ENCODE measurements around the gene LRRC59. TPM values are rescaled to one million over a fixed set of nuclear protein-coding genes. Genes with fewer than 3 reads are reported as not detected.
"Not testable (repeated sequence)": the region's sequence is repeated elsewhere in the genome, so short reads cannot be mapped to it uniquely, and the experiment has no call there.

LRRC59 gene
- total and polyA plus RNA-seq, 3 experiments from 2014 or later, result 22.9 to 127 (median 122) TPM

- H3K36me3 Mint-ChIP-seq, result peaks cover 2 to 6% (median 3%) of the 10 kb centered on the region in 3 donors
- H3K36me3 ChIP-seq (ENCODE audit: insufficient read depth, low read length), result no peaks in the 10 kb centered on the region
- no peaks in the 10 kb centered on the region for H3K27me3 ChIP-seq (ENCODE audit: insufficient read depth, low read length, poor library complexity, severe bottlenecking)
- H3K9me3 Mint-ChIP-seq, result peaks cover 3 to 6% (median 4%) of the 10 kb centered on the region in 5 donors
- H3K27ac Mint-ChIP-seq, result peak overlapping the region in 4 of 8 donors; percentile 3 to 33 (median 18)
- no peak overlapping the region for H3K27ac ChIP-seq (ENCODE audit: low read depth, low read length)
- H3K4me3 Mint-ChIP-seq, result peak overlapping the region in 1 of 7 donors; percentile 26
- H3K9me3 ChIP-seq (ENCODE audit: low read length), result no peaks in the 10 kb centered on the region
- no peaks in the 10 kb centered on the region for H3K27me3 Mint-ChIP-seq
- no peak overlapping the region for H3K4me3 ChIP-seq (ENCODE audit: low read length)
- no peak for DNase-seq
- ChIA-PET CTCF (interaction anchor here (2.4 kb wide), 1 partner anchor 25 kb away, joined by 8 read pairs; the partner anchor contains the start of gene LRRC59), POLR2A (no interaction called here)
- H3K4me1 ChIP-seq (ENCODE audit: insufficient read depth, low read length), result peaks cover 39% of the 10 kb centered on the region
- H3K4me1 Mint-ChIP-seq, result peaks cover 31 to 46% (median 43%) of the 10 kb centered on the region in 3 donors
Observed at GRCh38 chr17:50422738-50423137, 25.4 kb upstream of the LRRC59 start.

DNA sequence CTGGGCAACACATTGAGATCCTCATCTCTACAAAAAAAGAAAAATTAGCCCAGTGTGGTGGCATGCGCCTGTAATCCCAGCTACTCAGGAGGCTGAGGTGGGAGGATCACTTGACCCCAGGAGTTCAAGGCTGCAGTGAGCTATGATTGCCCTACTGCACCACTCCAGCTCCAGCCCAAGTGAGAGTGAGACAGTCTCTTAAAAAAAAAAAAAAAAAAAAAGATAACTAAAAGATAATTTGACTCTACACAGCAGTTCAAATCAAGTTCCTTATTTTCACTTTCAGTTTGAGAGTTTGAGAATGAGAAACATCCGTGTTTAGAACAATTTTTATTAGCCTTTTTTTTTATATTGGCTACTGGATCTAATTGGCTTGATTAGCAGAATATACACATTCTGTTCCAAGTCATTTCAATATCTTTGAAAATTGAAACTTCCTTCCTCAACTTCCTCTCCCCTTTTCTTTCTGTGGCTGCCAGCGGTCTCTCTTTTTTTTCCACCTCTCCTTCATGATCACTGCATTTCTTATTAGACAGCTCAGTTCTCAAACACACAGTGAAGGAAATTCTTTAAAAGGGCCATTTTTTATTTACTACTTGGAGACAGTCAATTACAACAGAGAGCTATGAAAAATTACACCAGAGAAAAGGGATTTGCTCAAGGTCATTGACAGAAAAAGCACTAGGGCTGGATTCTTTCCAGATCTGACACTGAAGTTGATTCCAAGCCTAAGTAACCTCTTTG lies 24.2 kb upstream of the LRRC59 start:
- H3K4me1 Mint-ChIP-seq, result peaks cover 21 to 34% (median 31%) of the 10 kb centered on the region in 3 donors
- CTCF ChIA-PET, result interaction anchor here (0.9 to 2.4 kb wide), 3 partner anchors 22 to 58 kb away, joined by 3 to 8 read pairs (median 4); partner anchors contain the start of gene LRRC59
- peaks cover 0 to 3% of the 10 kb centered on the region in 2 donors for H3K27me3 Mint-ChIP-seq
- Histone ChIP-seq H3K36me3 (ENCODE audit: insufficient read depth, low read length) (no peaks in the 10 kb centered on the region), H3K27ac (ENCODE audit: low read depth, low read length) (peak overlapping the region; percentile 59), H3K27me3 (ENCODE audit: insufficient read depth, low read length, poor library complexity, severe bottlenecking) (no peaks in the 10 kb centered on the region), H3K4me3 (ENCODE audit: low read length) (peak overlapping the region; percentile 20), H3K9me3 (ENCODE audit: low read length) (no peaks in the 10 kb centered on the region), H3K4me1 (ENCODE audit: insufficient read depth, low read length) (peaks cover 27% of the 10 kb centered on the region)
- peaks cover 3 to 6% (median 4%) of the 10 kb centered on the region in 5 donors for H3K9me3 Mint-ChIP-seq
- H3K4me3 Mint-ChIP-seq, result peak overlapping the region; percentile 74 to 87 (median 78)
- H3K36me3 Mint-ChIP-seq, result peaks cover 2 to 6% (median 2%) of the 10 kb centered on the region in 3 donors
- H3K27ac Mint-ChIP-seq, result peak overlapping the region; percentile 86 to 98 (median 94)
- DNase-seq, result peak in 2 of 5 donors; percentile 5 to 19
- POLR2A ChIA-PET, result interaction anchor here (0.6 to 1.1 kb wide), 6 partner anchors 10 to 638 kb away, joined by 3 to 6 read pairs (median 4); partner anchors contain the start of gene LRRC59

DNA sequence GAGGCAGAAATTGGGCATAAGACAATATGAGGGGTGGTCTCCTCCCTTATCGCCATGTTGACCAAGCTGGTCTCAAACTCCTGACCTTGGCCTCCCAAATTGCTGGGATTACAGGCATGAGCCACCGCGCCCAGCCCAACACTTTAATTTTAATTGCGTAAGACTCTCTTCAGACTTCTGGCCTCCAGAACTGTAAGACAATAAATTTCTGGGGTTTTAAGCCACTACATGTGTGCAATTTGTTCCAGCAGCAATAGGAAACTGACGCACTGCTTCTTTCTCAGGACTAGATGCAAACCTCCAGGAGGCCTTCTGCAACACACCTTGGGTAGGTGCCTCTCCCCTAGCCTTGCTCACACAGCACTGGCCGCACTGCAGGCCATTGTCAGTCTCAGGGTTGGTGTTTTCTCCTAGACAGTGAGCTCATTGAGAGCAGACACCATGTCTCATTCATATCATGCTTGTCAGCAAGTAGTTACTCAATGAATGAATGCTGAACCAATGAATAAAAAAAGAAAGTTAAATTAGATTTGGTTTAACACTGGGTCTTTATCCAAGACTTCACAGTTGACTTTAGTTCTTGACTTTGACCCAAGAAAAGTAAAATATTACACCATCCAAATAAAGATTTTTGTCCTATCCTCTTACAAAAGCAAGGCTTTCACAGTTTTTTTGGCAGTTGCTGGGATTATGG lies 23.2 kb upstream of the LRRC59 start:
- H3K36me3 Mint-ChIP-seq, result peaks cover 0 to 6% (median 2%) of the 10 kb centered on the region in 3 donors
- peaks cover 18 to 30% (median 27%) of the 10 kb centered on the region in 3 donors for H3K4me1 Mint-ChIP-seq
- peaks cover 3 to 6% (median 4%) of the 10 kb centered on the region in 5 donors for H3K9me3 Mint-ChIP-seq
- H3K27me3 Mint-ChIP-seq, result peaks cover under 1 to 3% of the 10 kb centered on the region in 2 donors
- H3K4me1 ChIP-seq (ENCODE audit: insufficient read depth, low read length), result peaks cover 23% of the 10 kb centered on the region
- H3K27ac Mint-ChIP-seq, result peak overlapping the region in 6 of 8 donors; percentile 86 to 98 (median 92)
- CTCF ChIA-PET, result interaction anchor here (0.9 to 2.4 kb wide), 3 partner anchors 23 to 59 kb away, joined by 3 to 8 read pairs (median 4); partner anchors contain the start of gene LRRC59
- no peak for DNase-seq
- POLR2A ChIA-PET, result interaction anchor here (0.6 to 1.0 kb wide), 2 partner anchors 24 to 637 kb away, joined by 3 read pairs; partner anchors contain the start of gene LRRC59
- peak overlapping the region in 5 of 7 donors; percentile 26 to 85 (median 78) for H3K4me3 Mint-ChIP-seq
- H3K9me3 ChIP-seq (ENCODE audit: low read length), result no peaks in the 10 kb centered on the region
- H3K27me3 ChIP-seq (ENCODE audit: insufficient read depth, low read length, poor library complexity, severe bottlenecking), result no peaks in the 10 kb centered on the region
- peak overlapping the region; percentile 20 for H3K4me3 ChIP-seq (ENCODE audit: low read length)
- H3K36me3 ChIP-seq (ENCODE audit: insufficient read depth, low read length), result no peaks in the 10 kb centered on the region
- H3K27ac ChIP-seq (ENCODE audit: low read depth, low read length), result no peak overlapping the region

DNA sequence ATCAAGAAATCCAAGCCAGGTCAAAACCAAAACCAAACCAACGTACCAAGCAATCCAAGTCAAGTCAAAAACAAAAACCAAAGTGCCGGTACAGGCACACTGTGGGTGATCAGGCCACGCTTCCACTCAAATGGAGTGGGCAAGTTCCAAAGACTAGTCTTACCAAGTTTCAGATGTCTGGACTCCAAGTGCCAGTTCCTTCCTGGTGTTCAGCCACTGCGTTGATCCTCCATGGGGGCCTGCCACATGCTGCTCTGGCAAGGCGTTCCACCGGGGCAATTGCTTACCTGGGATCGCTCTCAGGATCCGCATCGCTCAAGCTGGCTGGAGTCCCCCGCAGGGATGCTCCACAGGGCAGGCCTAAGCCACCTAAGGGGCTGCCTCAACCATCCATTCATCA lies 22.3 kb upstream of the LRRC59 start:
- H3K27me3 ChIP-seq (ENCODE audit: insufficient read depth, low read length, poor library complexity, severe bottlenecking); H3K36me3 ChIP-seq (ENCODE audit: insufficient read depth, low read length); DNase-seq; H3K4me3 ChIP-seq (ENCODE audit: low read length); CTCF ChIA-PET; H3K9me3 Mint-ChIP-seq; H3K9me3 ChIP-seq (ENCODE audit: low read length); H3K27me3 Mint-ChIP-seq; H3K36me3 Mint-ChIP-seq; POLR2A ChIA-PET; H3K27ac ChIP-seq (ENCODE audit: low read depth, low read length): not testable (repeated sequence)
- Mint-ChIP-seq H3K4me1 (peaks cover 18 to 29% (median 22%) of the 10 kb centered on the region in 3 donors), H3K4me3 (peak overlapping the region in 2 of 7 donors; percentile 18 to 50), H3K27ac (peak overlapping the region in 2 of 8 donors; percentile 58 to 88)
- H3K4me1 ChIP-seq (ENCODE audit: insufficient read depth, low read length), result peaks cover 16% of the 10 kb centered on the region

DNA sequence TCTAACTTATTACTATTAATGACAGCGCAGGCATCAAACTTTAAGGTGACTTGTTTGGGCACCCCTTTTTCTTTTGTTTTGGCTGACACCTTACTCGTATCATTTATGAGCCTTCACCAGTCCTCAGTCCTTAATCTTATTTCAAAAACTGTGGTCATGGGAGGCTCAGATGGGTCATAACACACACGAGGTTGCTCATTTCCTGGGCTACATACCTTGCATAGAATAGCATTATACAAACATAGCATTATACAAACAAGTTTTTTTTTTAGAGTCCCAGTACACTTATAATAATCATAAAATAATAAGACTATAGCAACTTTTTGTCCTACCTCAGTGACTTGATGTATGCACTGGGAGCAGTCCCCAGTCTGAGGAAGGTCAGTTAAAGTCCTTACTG lies 17.5 kb upstream of the LRRC59 start:
- Histone ChIP-seq H3K4me1 (ENCODE audit: insufficient read depth, low read length) (no peaks in the 10 kb centered on the region), H3K9me3 (ENCODE audit: low read length) (no peaks in the 10 kb centered on the region), H3K27me3 (ENCODE audit: insufficient read depth, low read length, poor library complexity, severe bottlenecking) (no peaks in the 10 kb centered on the region), H3K27ac (ENCODE audit: low read depth, low read length) (no peak overlapping the region), H3K36me3 (ENCODE audit: insufficient read depth, low read length) (no peaks in the 10 kb centered on the region), H3K4me3 (ENCODE audit: low read length) (no peak overlapping the region)
- no peak overlapping the region for H3K27ac Mint-ChIP-seq
- POLR2A ChIA-PET, result no interaction called here
- H3K36me3 Mint-ChIP-seq, result peaks cover 0 to 11% (median 4%) of the 10 kb centered on the region in 3 donors
- CTCF ChIA-PET, result interaction anchor here (1.5 kb wide), 1 partner anchor 17 kb away, joined by 3 read pairs; the partner anchor contains the start of gene LRRC59
- peaks cover 3 to 6% (median 4%) of the 10 kb centered on the region in 5 donors for H3K9me3 Mint-ChIP-seq
- peaks cover 2 to 7% (median 2%) of the 10 kb centered on the region in 3 donors for H3K4me1 Mint-ChIP-seq
- DNase-seq, result no peak
- H3K4me3 Mint-ChIP-seq, result no peak overlapping the region
- peaks cover 2 to 7% of the 10 kb centered on the region in 2 donors for H3K27me3 Mint-ChIP-seq

DNA sequence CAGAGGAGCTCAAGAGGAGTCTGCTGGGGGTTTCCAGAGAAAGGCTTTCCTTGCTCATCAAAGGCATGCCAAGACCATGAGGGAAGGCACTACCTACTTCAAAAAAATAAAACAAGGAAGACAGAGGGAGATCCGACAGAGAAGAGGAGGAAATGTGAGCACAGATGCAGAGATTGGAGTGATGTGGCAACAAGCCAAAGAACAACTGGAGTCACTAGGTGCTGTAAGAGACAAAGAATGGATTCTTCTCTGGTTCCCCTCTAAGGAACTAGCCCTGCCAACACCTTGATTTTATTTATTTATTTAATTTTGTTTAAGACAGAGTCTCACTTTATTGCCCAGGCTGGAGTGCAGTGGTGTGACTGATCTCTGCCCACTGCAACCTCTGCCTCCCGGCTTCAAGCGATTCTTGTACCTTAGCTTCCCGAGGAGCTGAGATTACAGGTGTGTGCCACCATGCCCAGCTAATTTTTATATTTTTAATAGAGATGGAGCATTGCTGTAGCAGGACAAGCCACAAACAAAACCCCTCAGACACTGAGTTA lies 14.9 kb upstream of the LRRC59 start:
- H3K9me3 Mint-ChIP-seq, result no peaks in the 10 kb centered on the region
- CTCF ChIA-PET, result interaction anchor here (0.9 to 1.1 kb wide), 2 partner anchors 15 to 27 kb away, joined by 3 to 4 read pairs; partner anchors contain the start of gene LRRC59
- POLR2A ChIA-PET, result no interaction called here

GRCh38 chr17:50407921-50408320 lies 10.6 kb upstream of the LRRC59 start:
- Mint-ChIP-seq H3K27me3 (peaks cover 9 to 32% of the 10 kb centered on the region in 2 donors), H3K4me1 (no peaks in the 10 kb centered on the region), H3K9me3 (no peaks in the 10 kb centered on the region), H3K4me3 (no peak overlapping the region), H3K36me3 (peaks cover 0 to 4% (median 1%) of the 10 kb centered on the region in 3 donors), H3K27ac (no peak overlapping the region)
- Histone ChIP-seq H3K9me3 (ENCODE audit: low read length) (no peaks in the 10 kb centered on the region), H3K4me3 (ENCODE audit: low read length) (no peak overlapping the region), H3K4me1 (ENCODE audit: insufficient read depth, low read length) (no peaks in the 10 kb centered on the region), H3K36me3 (ENCODE audit: insufficient read depth, low read length) (no peaks in the 10 kb centered on the region), H3K27me3 (ENCODE audit: insufficient read depth, low read length, poor library complexity, severe bottlenecking) (no peaks in the 10 kb centered on the region), H3K27ac (ENCODE audit: low read depth, low read length) (no peak overlapping the region)
- CTCF ChIA-PET, result interaction anchor here (1.3 to 2.4 kb wide), 3 partner anchors 10 to 29 kb away, joined by 3 to 24 read pairs (median 3); partner anchors contain the start of gene LRRC59
- no peak for DNase-seq
- POLR2A ChIA-PET, result interaction anchor here (0.7 kb wide), 1 partner anchor 12 kb away, joined by 8 read pairs; no protein-coding TSS in a partner anchor

More for the DNA sequence above, 14.9 kb upstream of the LRRC59 start:
- Mint-ChIP-seq H3K36me3 (peaks cover 0 to 4% (median 1%) of the 10 kb centered on the region in 3 donors), H3K4me1 (no peaks in the 10 kb centered on the region), H3K4me3 (no peak overlapping the region), H3K27me3 (peaks cover 2 to 7% of the 10 kb centered on the region in 2 donors), H3K27ac (no peak overlapping the region)
- Histone ChIP-seq H3K4me3 (ENCODE audit: low read length) (no peak overlapping the region), H3K27me3 (ENCODE audit: insufficient read depth, low read length, poor library complexity, severe bottlenecking) (no peaks in the 10 kb centered on the region), H3K9me3 (ENCODE audit: low read length) (no peaks in the 10 kb centered on the region), H3K27ac (ENCODE audit: low read depth, low read length) (no peak overlapping the region), H3K36me3 (ENCODE audit: insufficient read depth, low read length) (no peaks in the 10 kb centered on the region), H3K4me1 (ENCODE audit: insufficient read depth, low read length) (no peaks in the 10 kb centered on the region)
- no peak for DNase-seq

Measured in CD8-positive, alpha-beta memory T cell (primary cell).